ENCODE data around the gene ANKDD1B.
"Not testable (repeated sequence)": the region's sequence is repeated elsewhere in the genome, so short reads cannot be mapped to it uniquely, and the experiment has no call there.

The ANKDD1B gene

DNA sequence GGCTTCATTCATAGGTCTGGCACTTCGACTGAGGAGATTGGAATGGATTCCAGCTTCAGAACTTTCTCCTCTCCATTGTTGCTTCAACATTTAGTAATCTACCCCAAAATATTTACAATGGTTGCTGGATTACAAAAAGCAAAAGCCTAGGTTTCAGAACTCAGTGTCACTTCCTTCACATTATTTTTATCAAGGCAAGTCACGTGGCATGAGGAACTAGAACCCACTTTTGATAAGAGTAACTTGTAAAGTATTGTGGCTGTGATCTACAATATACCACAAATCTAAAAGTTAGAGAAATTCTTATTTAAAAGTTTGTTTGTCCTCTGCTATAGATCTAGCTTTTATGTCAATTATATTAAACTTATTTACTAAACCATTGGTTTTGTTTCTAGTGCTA, 39.7 kb upstream of the ANKDD1B start:
- H3K4me1 ChIP-seq, result peaks cover 6% of the 10 kb centered on the region
- TF ChIP-seq, protein P1, sequence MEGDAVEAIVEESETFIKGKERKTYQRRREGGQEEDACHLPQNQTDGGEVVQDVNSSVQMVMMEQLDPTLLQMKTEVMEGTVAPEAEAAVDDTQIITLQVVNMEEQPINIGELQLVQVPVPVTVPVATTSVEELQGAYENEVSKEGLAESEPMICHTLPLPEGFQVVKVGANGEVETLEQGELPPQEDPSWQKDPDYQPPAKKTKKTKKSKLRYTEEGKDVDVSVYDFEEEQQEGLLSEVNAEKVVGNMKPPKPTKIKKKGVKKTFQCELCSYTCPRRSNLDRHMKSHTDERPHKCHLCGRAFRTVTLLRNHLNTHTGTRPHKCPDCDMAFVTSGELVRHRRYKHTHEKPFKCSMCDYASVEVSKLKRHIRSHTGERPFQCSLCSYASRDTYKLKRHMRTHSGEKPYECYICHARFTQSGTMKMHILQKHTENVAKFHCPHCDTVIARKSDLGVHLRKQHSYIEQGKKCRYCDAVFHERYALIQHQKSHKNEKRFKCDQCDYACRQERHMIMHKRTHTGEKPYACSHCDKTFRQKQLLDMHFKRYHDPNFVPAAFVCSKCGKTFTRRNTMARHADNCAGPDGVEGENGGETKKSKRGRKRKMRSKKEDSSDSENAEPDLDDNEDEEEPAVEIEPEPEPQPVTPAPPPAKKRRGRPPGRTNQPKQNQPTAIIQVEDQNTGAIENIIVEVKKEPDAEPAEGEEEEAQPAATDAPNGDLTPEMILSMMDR (IDR thresholded peaks at IDR 0.05), result no peak
- no peak overlapping the region for H3K9ac ChIP-seq
- no peak overlapping the region for H2AFZ ChIP-seq
- no peaks in the 10 kb centered on the region for H3K27me3 ChIP-seq (ENCODE audit: control insufficient read depth, insufficient read depth, low read length)
- H3K36me3 ChIP-seq (ENCODE audit: control insufficient read depth, insufficient read depth, low read length), result no peaks in the 10 kb centered on the region
- peaks cover 2% of the 10 kb centered on the region for H3K79me2 ChIP-seq
- H3K4me3 ChIP-seq (ENCODE audit: low read depth, low read length), result no peak overlapping the region
- no peaks in the 10 kb centered on the region for H3K9me3 ChIP-seq (ENCODE audit: control insufficient read depth, low read length)
- H3K27ac ChIP-seq, result no peak overlapping the region
- no peak overlapping the region for H3K4me2 ChIP-seq (ENCODE audit: low read length)

GRCh38 chr5:75574791-75575190, 36.5 kb upstream of the ANKDD1B start:
- Histone ChIP-seq H3K27ac (no peak overlapping the region), H3K27me3 (ENCODE audit: control insufficient read depth, insufficient read depth, low read length) (no peaks in the 10 kb centered on the region), H3K79me2 (no peaks in the 10 kb centered on the region), H3K36me3 (ENCODE audit: control insufficient read depth, insufficient read depth, low read length) (no peaks in the 10 kb centered on the region), H3K4me2 (ENCODE audit: low read length) (no peak overlapping the region), H2AFZ (no peak overlapping the region), H3K9me3 (ENCODE audit: control insufficient read depth, low read length) (no peaks in the 10 kb centered on the region), H3K4me3 (ENCODE audit: low read depth, low read length) (no peak overlapping the region), H3K9ac (no peak overlapping the region), H3K4me1 (no peaks in the 10 kb centered on the region)
- TF ChIP-seq, protein P1 (IDR thresholded peaks at IDR 0.05), result no peak

GRCh38 chr5:75578280-75578679, 33.0 kb upstream of the ANKDD1B start:
- not testable (repeated sequence) for H2AFZ ChIP-seq; H3K4me2 ChIP-seq (ENCODE audit: low read length); H3K9ac ChIP-seq; H3K27ac ChIP-seq; H3K9me3 ChIP-seq (ENCODE audit: control insufficient read depth, low read length); H3K4me3 ChIP-seq (ENCODE audit: low read depth, low read length); H3K4me1 ChIP-seq; H3K79me2 ChIP-seq; H3K36me3 ChIP-seq (ENCODE audit: control insufficient read depth, insufficient read depth, low read length); H3K27me3 ChIP-seq (ENCODE audit: control insufficient read depth, insufficient read depth, low read length)

GRCh38 chr5:75584641-75585040, 26.6 kb upstream of the ANKDD1B start:
- Histone ChIP-seq H3K4me2 (ENCODE audit: low read length) (no peak overlapping the region), H3K9ac (no peak overlapping the region), H3K9me3 (ENCODE audit: control insufficient read depth, low read length) (no peaks in the 10 kb centered on the region), H3K79me2 (peaks cover 3% of the 10 kb centered on the region), H3K4me1 (no peaks in the 10 kb centered on the region), H3K4me3 (ENCODE audit: low read depth, low read length) (no peak overlapping the region), H3K27ac (no peak overlapping the region), H3K27me3 (ENCODE audit: control insufficient read depth, insufficient read depth, low read length) (no peaks in the 10 kb centered on the region), H3K36me3 (ENCODE audit: control insufficient read depth, insufficient read depth, low read length) (no peaks in the 10 kb centered on the region), H2AFZ (no peak overlapping the region)
- TF ChIP-seq, protein P1 (IDR thresholded peaks at IDR 0.05), result peak; percentile 51

GRCh38 chr5:75588666-75589065, 22.6 kb upstream of the ANKDD1B start:
- Histone ChIP-seq H3K9ac (no peak overlapping the region), H3K4me2 (ENCODE audit: low read length) (no peak overlapping the region), H2AFZ (no peak overlapping the region), H3K36me3 (ENCODE audit: control insufficient read depth, insufficient read depth, low read length) (no peaks in the 10 kb centered on the region), H3K9me3 (ENCODE audit: control insufficient read depth, low read length) (no peaks in the 10 kb centered on the region), H3K4me1 (no peaks in the 10 kb centered on the region), H3K4me3 (ENCODE audit: low read depth, low read length) (no peak overlapping the region), H3K79me2 (peaks cover 3% of the 10 kb centered on the region), H3K27ac (no peak overlapping the region), H3K27me3 (ENCODE audit: control insufficient read depth, insufficient read depth, low read length) (no peaks in the 10 kb centered on the region)
- TF ChIP-seq, protein P1 (IDR thresholded peaks at IDR 0.05), result no peak

All from parathyroid adenoma (tissue), 2 donors.